Measurements from ENCODE around the gene IL27RA. TPM values are rescaled to one million over a fixed set of nuclear protein-coding genes. Genes with fewer than 3 reads are reported as not detected.

Gene IL27RA
- total RNA-seq, 4 donors from 2014 or later = 1.0 to 10.0 (median 3.7) TPM

- H3K4me1 ChIP-seq = no peaks in the 10 kb centered on the region
- no peak overlapping the region for H3K4me3 ChIP-seq
- intact Hi-C loops (cut with DNase I; ENCODE audit: low total_unique reads) = no loop called here
- H3K36me3 ChIP-seq = no peaks in the 10 kb centered on the region
- no peaks in the 10 kb centered on the region for H3K27me3 ChIP-seq
- no peak overlapping the region for H3K27ac ChIP-seq
- no peaks in the 10 kb centered on the region for H3K9me3 ChIP-seq
- TF ChIP-seq CTCF (IDR thresholded peaks at IDR 0.05) (no peak), POLR2A (IDR thresholded peaks at IDR 0.05) (no peak)
- DNase-seq = no peak
Observed at GRCh38 chr19:14101003-14101545, 69.5 kb downstream of the IL27RA start.

- intact Hi-C loops (cut with DNase I; ENCODE audit: low total_unique reads) = no loop called here
Observed at GRCh38 chr19:14102102-14102696, 70.6 kb downstream of the IL27RA start.

GRCh38 chr19:14102756-14103155 is 71.2 kb downstream of the IL27RA start:
- no peak for DNase-seq
- TF ChIP-seq POLR2A (IDR thresholded peaks at IDR 0.05) = no peak
- no peak for TF ChIP-seq CTCF (IDR thresholded peaks at IDR 0.05)
- Histone ChIP-seq H3K27me3 (no peaks in the 10 kb centered on the region), H3K4me1 (no peaks in the 10 kb centered on the region), H3K36me3 (no peaks in the 10 kb centered on the region), H3K27ac (no peak overlapping the region), H3K9me3 (no peaks in the 10 kb centered on the region), H3K4me3 (no peak overlapping the region)
- intact Hi-C loops (cut with DNase I; ENCODE audit: low total_unique reads) = no loop called here

More at GRCh38 chr19:14102102-14102696, 70.6 kb downstream of the IL27RA start:
- Histone ChIP-seq H3K27me3 (no peaks in the 10 kb centered on the region), H3K27ac (no peak overlapping the region), H3K4me3 (no peak overlapping the region), H3K36me3 (no peaks in the 10 kb centered on the region), H3K9me3 (no peaks in the 10 kb centered on the region), H3K4me1 (no peaks in the 10 kb centered on the region)
- DNase-seq = no peak
- TF ChIP-seq CTCF (IDR thresholded peaks at IDR 0.05) (no peak), POLR2A (IDR thresholded peaks at IDR 0.05) (no peak)

Other genes with a start within 250 kb of the IL27RA start
- 1 to 10 TPM in 3 of 4 donors, under 1 TPM in 1; 0.26 to 8.4 (median 6.0) TPM for gene ZSWIM4, start 236.3 kb upstream of the IL27RA start, total RNA-seq
- 1 to 10 TPM in 1 of 4 donors, not detected in 3; 1.2 TPM for gene NANOS3, start 154.6 kb upstream of the IL27RA start, total RNA-seq
- 1 to 10 TPM in 3 of 4 donors, not detected in 1; 4.8 to 7.7 (median 5.8) TPM for gene BRME1, start 125.6 kb upstream of the IL27RA start, total RNA-seq
- gene CC2D1A, start 125.6 kb upstream of the IL27RA start, total RNA-seq = 10 to 100 TPM in 2 of 4 donors, 1 to 10 TPM in 2; 3.2 to 44.4 (median 13.2) TPM
- under 1 TPM in 2 of 4 donors, not detected in 2; 0.55 to 0.98 TPM for gene PODNL1, start 93.3 kb upstream of the IL27RA start, total RNA-seq
- gene DCAF15, start 79.3 kb upstream of the IL27RA start, total RNA-seq = 10 to 100 TPM; 11.2 to 39.6 (median 20.1) TPM
- 10 to 100 TPM in 1 of 4 donors, 1 to 10 TPM in 2, under 1 TPM in 1; 0.26 to 14.1 (median 4.1) TPM for gene RFX1, start 25.4 kb upstream of the IL27RA start, total RNA-seq
- not detected for gene RLN3, start 3.6 kb upstream of the IL27RA start, total RNA-seq
- gene PALM3, start 30.3 kb downstream of the IL27RA start, total RNA-seq = 1 to 10 TPM in 1 of 4 donors, under 1 TPM in 1, not detected in 2; 0.55 to 4.3 TPM
- 10 to 100 TPM in 1 of 4 donors, 1 to 10 TPM in 1, under 1 TPM in 1, not detected in 1; 0.55 to 23.8 (median 2.0) TPM for gene MISP3, start 41.0 kb downstream of the IL27RA start, total RNA-seq
- 1 to 10 TPM in 1 of 4 donors, not detected in 3; 1.7 TPM for gene C19orf67, start 54.0 kb downstream of the IL27RA start, total RNA-seq
- gene SAMD1, start 59.0 kb downstream of the IL27RA start, total RNA-seq = 10 to 100 TPM in 3 of 4 donors, 1 to 10 TPM in 1; 6.9 to 57.8 (median 24.1) TPM
- 100 to 1,000 TPM in 1 of 4 donors, 10 to 100 TPM in 2, 1 to 10 TPM in 1; 4.9 to 135 (median 74.2) TPM for gene PRKACA, start 86.0 kb downstream of the IL27RA start, total RNA-seq
- gene ASF1B, start 104.8 kb downstream of the IL27RA start, total RNA-seq = 10 to 100 TPM in 1 of 4 donors, not detected in 3; 16.7 TPM
- 10 to 100 TPM in 2 of 4 donors, 1 to 10 TPM in 2; 2.4 to 64.0 (median 20.7) TPM for gene ADGRL1, start 174.4 kb downstream of the IL27RA start, total RNA-seq

All from uterus (tissue), 4 donors.